Esophagus squamous epithelium (tissue), 5 donors: ENCODE data around the gene TNPO3. TPM values are rescaled to one million over a fixed set of nuclear protein-coding genes. Genes with fewer than 3 reads are reported as not detected.

Source experiments
- DNase-seq: peaks from one replicate; lab custom pipeline; 2025; lab: John Stamatoyannopoulos, UW
- H3K27ac ChIP-seq, 4 donors: fragments of 200-600 bp; sonication (generic); one replicate each; pipeline ENCODE4 v1.5.1; 2016 to 2019; ENCODE audit warnings: mild to moderate bottlenecking in 1 of 4
- H3K27me3 ChIP-seq, 4 donors: fragments of 200-600 bp; sonication (generic); 1 replicate in 3 of 4; 2 replicates in 1 of 4; pipeline versions ENCODE4 v1.5.1 to v1.6.0; 2017 to 2021; ENCODE audit warnings: antibody characterized with exemption in 1 of 4
- H3K36me3 ChIP-seq, 3 donors: fragments of 200-600 bp; sonication (generic); one replicate each; pipeline ENCODE4 v1.5.1; 2016 to 2019
- H3K4me1 ChIP-seq, 3 donors: fragments of 200-600 bp; sonication (generic); one replicate each; pipeline ENCODE4 v1.5.1; 2017 to 2019
- H3K4me3 ChIP-seq, 4 donors: fragments of 200-600 bp; sonication (generic); 1 replicate in 3 of 4; 2 replicates in 1 of 4; pipeline ENCODE4 v1.5.1; 2016 to 2019; ENCODE audit warnings: mild to moderate bottlenecking in 2 of 4, moderate library complexity in 1 of 4
- H3K9me3 ChIP-seq, 3 donors: fragments of 200-600 bp; sonication (generic); one replicate each; pipeline ENCODE4 v1.5.1; 2016 to 2019
- CTCF ChIP-seq, 6 experiments: fragments of 450-650 bp in 4 of 6; fragments of 200-600 bp in 2 of 6; sonication (generic) in 2 of 6; IDR thresholded peaks; one replicate each; pipeline ENCODE4 v1.5.1; 2016 to 2019; ENCODE audit warnings: antibody characterized with exemption in 6 of 6, mild to moderate bottlenecking in 4 of 6, moderate library complexity in 4 of 6
- POLR2A ChIP-seq, 4 donors: fragments of 450-650 bp; IDR thresholded peaks; one replicate each; pipeline ENCODE4 v1.6.1; 2017; ENCODE audit warnings: antibody characterized with exemption in 4 of 4, mild to moderate bottlenecking in 4 of 4, moderate library complexity in 3 of 4
- WGBS, 2 donors: methylation state at CpG; one replicate each; pipeline ENCODE4 v1.1.5; 2018; 5-methylcytosine and 5-hydroxymethylcytosine counted together
- intact Hi-C: fragments of 100-400 bp; cut with DNase I; formaldehyde crosslinking; loops from one replicate; pipeline ENCODE4 v1.15.0; 2022
- total RNA-seq, 4 donors: library from RNA; depleted of rRNA; stranded (reverse); fragments of >200 nt; gene quantifications; one replicate each; pipeline ENCODE4 v1.1.0, GENCODE V29; 2016
- donor health status: DM: yes; HTN: yes; CAD: no.

The TNPO3 gene
- total RNA-seq, 4 donors from 2014 or later: 26.4 to 49.6 (median 39.3) TPM

- intact Hi-C loops: no loop called here
- WGBS, 2 donors: 60 to 67% methylated on average over 7 to 8 of the region's 8 CpGs
- Histone ChIP-seq H3K27me3 (peaks cover 0 to 43% (median 0%) of the 10 kb centered on the region in 4 donors), H3K36me3 (no peaks in the 10 kb centered on the region), H3K9me3 (no peaks in the 10 kb centered on the region), H3K4me3 (no peak overlapping the region), H3K27ac (no peak overlapping the region), H3K4me1 (peaks cover 0 to 6% (median 0%) of the 10 kb centered on the region in 3 donors)
- TF ChIP-seq CTCF (IDR thresholded peaks at IDR 0.05) (no peak), POLR2A (IDR thresholded peaks at IDR 0.05) (no peak)
- DNase-seq: no peak
These were observed 130.0 kb downstream of the TNPO3 start for GRCh38 chr7:128924707-128925588.

GRCh38 chr7:128923411-128923800 is 131.5 kb downstream of the TNPO3 start:
- H3K27ac ChIP-seq: no peak overlapping the region
- no peak overlapping the region for H3K4me3 ChIP-seq
- DNase-seq: no peak
- no peaks in the 10 kb centered on the region for H3K36me3 ChIP-seq
- intact Hi-C loops: no loop called here
- no peak for TF ChIP-seq CTCF (IDR thresholded peaks at IDR 0.05)
- no peak for TF ChIP-seq POLR2A (IDR thresholded peaks at IDR 0.05)
- peaks cover 0 to 49% (median 0%) of the 10 kb centered on the region in 4 donors for H3K27me3 ChIP-seq
- H3K9me3 ChIP-seq: no peaks in the 10 kb centered on the region
- 79 to 83% methylated on average over 1 to 5 of the region's 5 CpGs for WGBS, 2 donors
- H3K4me1 ChIP-seq: peaks cover 0 to 6% (median 0%) of the 10 kb centered on the region in 3 donors

- Histone ChIP-seq H3K4me3 (no peak overlapping the region), H3K9me3 (no peaks in the 10 kb centered on the region), H3K4me1 (peaks cover 0 to 6% (median 0%) of the 10 kb centered on the region in 3 donors), H3K36me3 (no peaks in the 10 kb centered on the region), H3K27ac (no peak overlapping the region), H3K27me3 (peaks cover 0 to 55% (median 0%) of the 10 kb centered on the region in 4 donors)
- WGBS, 2 donors: 72 to 73% methylated on average over 7 to 10 of the region's 16 CpGs
- no peak for TF ChIP-seq CTCF (IDR thresholded peaks at IDR 0.05)
- no peak for TF ChIP-seq POLR2A (IDR thresholded peaks at IDR 0.05)
- intact Hi-C loops: no loop called here
- DNase-seq: no peak
These were observed 132.2 kb downstream of the TNPO3 start for GRCh38 chr7:128922496-128923410.

GRCh38 chr7:128921866-128922440 is 133.0 kb downstream of the TNPO3 start:
- TF ChIP-seq CTCF (IDR thresholded peaks at IDR 0.05) (no peak), POLR2A (IDR thresholded peaks at IDR 0.05) (no peak)
- H3K36me3 ChIP-seq: no peaks in the 10 kb centered on the region
- no peak for DNase-seq
- H3K9me3 ChIP-seq: no peaks in the 10 kb centered on the region
- no peak overlapping the region for H3K27ac ChIP-seq
- intact Hi-C loops: no loop called here
- peaks cover 0 to 6% (median 0%) of the 10 kb centered on the region in 3 donors for H3K4me1 ChIP-seq
- H3K4me3 ChIP-seq: no peak overlapping the region
- peaks cover 0 to 60% (median 0%) of the 10 kb centered on the region in 4 donors for H3K27me3 ChIP-seq
- 60 to 65% methylated on average over 8 of the region's 9 CpGs for WGBS, 2 donors
